GM12878 (cell line): ENCODE measurements around the gene TBC1D10B.

Experiments
- CTCF ChIP-seq, 3 experiments: IDR thresholded peaks in 2 of 3; conservative IDR thresholded peaks in 1 of 3; 2 replicates each; pipeline ENCODE4 v1.5.1; 2011; ENCODE audit warnings: low read depth in 3 of 3, low read length in 3 of 3, mild to moderate bottlenecking in 3 of 3, control low read depth in 2 of 3, moderate library complexity in 2 of 3, inconsistent platforms in 1 of 3, mixed read lengths in 1 of 3; ENCODE audit not compliant: control insufficient read depth in 2 of 3, insufficient read depth in 1 of 3; ENCODE audit errors: extremely low read depth in 1 of 3
- EZH2 ChIP-seq: IDR thresholded peaks from 2 replicates; pipeline ENCODE4 v1.6.1; 2012; ENCODE audit warnings: low read depth, mild to moderate bottlenecking, control low read depth, inconsistent platforms, low read length, borderline replicate concordance; ENCODE audit not compliant: control insufficient read depth
- MTA2 ChIP-seq: fragments of 450-650 bp; IDR thresholded peaks from 2 replicates; pipeline ENCODE4 v1.6.1; 2016; ENCODE audit warnings: low read depth, mild to moderate bottlenecking, moderate library complexity
- REST ChIP-seq: IDR thresholded peaks from 2 replicates; pipeline ENCODE4 v1.6.1; 2012; ENCODE audit warnings: mild to moderate bottlenecking, low read depth, low read length

GRCh38 chr16:30394592-30395154, 24.4 kb upstream of the TBC1D10B start:
- TF ChIP-seq MTA2 (no peak), CTCF (IDR thresholded peaks at IDR 0.05 in 2 of 3, conservative IDR thresholded peaks at IDR 0.05 in 1 of 3; ENCODE audit: control insufficient read depth in 2 of 3, extremely low read depth in 1 of 3, insufficient read depth in 1 of 3, low read depth in 3 of 3, low read length in 3 of 3) (no peak), REST (no peak), EZH2 (no peak)
